CD4-positive, alpha-beta T cell treated with Interleukin-17A for 1 hour (primary cell): ENCODE measurements around the gene MBD3L1.
A peak's percentile ranks its signal among the peaks of the same experiment; 100 is the strongest.

ENCODE experiments used
- DNase-seq: peaks from one replicate; pipeline ENCODE4 v3.0.0-alpha.2; 2020

MBD3L1 gene

DNA sequence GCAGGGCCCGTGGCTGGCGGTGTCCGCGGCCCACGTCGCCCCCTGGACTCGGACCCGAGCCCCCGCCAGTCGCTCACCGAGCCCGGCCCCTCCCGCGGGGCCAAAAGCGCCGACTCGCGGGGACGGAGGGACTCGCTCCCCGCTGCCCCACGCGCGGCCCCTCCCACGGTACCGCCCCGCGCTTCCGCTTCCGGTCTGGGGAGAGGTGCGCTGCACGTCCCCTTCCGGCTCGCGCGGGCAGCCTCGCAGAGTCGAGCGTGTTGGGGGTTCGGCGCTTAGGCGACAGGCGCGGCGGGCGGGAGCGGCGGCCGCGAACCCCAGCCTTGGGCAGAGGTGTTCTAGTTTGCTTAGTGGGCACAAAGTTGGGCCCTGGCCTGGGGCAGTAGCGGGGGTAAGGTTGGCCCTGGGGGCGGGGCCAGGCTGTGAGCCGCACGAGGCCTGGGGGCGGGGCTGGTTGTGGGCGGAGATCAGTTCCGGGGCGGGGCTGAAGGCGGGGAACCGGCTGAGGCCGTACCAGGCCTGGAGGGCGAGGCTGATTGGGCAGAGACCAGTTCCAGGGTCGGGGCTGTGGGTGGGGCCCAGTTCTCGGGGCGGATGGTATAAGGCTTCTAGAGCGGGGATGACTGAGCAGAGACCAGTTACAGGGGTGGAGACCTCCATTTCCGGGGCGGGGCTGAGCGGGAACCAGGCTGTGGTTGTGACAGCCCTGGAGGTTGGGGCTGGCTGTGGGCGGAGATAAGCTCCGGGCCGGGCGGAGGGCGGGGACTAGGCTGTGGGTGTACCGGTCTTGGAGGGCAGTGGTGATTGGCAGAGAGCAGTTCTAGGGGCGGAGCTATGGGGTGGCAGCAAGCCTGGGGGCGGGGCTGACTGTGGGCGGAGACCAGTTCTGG lies at the start of gene MBD3L1, which contains the start of gene ZNF558:
Gene MBD3L1, plus strand, starts transcription at position 246 of the 890 bp plus-strand sequence. CDS start 10,302 bp downstream, outside the sequence.
Gene ZNF558, minus strand, starts transcription at position 173 of the 890 bp plus-strand sequence. CDS start 9,645 bp downstream, outside the sequence.
- DNase-seq: peak; percentile 100

DNA sequence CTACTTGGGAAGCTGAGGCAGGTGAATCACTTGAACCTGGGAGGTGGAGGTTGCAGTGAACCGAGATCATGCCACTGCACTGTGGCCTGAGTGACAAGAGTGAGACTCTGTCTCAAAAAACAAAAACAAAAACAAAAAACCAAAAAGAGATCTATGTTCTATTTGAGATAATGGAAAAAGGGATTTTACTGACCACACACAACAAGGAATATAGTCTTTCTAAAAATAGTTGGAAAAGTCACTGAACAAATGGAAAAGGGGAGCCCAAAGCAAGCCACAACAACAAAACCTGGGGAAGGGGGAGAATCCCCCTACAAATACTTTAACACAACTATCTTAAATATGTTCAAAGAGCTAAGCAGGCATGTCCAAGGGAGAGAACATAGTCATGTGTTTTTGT lies 37.4 kb upstream of the MBD3L1 start:
- DNase-seq: no peak

DNA sequence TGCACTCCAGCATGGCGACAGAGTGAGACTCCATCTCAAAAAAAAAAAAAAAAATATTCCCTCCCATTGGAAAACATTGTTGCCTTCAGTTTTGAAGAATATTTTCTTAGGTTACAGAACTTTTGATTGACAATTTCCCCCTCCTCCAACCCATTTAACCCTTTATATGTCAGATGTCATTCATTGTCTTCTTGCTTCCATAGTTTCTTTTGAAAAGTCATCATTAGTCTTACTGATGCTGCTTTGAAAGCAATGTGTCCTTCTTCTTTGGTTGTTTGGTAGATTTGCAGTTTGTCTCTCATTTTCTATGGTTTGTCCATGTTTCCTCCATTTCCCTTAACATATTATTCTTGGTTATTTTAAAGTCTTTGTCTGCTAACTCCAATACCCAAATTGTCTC lies 25.5 kb upstream of the MBD3L1 start:
- DNase-seq: no peak

DNA sequence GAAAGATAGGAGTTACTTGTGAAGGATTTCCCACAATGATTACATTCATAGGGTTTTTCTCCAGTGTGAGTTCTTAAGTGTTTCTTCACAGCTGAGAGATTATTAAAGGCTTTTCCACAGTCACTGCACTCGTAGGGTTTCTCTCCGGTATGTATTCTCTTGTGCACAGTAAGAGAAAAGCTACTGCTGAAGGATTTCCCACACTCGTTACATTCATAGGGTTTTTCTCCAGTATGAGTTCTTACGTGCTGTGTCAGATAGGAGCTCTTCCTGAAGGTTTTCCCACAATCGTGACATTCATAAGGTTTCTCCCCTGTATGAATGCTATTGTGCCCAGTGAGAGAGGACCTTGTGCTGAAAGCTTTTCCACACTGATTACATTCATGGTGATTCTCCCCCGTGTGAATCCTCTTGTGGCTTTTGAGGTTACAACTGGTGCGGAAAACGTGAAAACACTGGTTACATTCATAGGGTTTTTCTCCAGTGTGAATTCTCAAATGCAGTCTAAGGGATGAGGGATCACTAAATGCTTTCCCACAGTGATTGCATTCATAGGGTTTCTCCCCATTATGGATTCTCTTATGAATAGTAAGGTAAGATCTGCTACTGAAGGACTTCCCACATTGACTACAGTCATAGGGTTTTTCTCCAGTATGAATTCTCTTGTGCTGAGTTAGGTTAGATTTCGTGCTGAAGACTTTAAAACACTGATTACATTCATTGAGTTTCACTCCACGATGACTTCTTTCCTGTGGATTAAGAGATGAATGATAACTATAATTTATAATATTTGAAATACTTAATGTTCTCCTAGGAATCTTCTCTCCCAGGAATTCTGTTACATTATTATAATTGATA lies 20.6 kb upstream of the MBD3L1 start:
- DNase-seq: no peak

DNA sequence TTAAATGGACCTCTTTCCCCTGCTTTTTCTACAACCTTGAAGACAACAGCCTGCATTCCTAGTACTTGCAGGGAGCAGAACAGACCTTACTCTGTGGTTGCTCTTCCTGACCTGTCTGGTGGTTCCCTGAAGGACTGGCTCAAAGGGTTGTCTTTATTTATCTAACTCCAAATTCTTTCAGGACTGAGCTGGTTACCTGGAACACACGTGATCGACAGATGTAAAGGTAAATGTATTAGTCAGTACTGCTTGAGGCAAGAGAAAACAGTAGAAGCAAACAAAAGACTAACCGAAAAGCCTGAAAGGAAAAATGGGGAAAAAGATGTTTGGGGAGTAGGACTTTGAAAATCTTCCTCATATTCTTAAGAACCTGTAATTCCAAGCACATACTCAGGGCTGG lies 18.0 kb upstream of the MBD3L1 start:
- no peak for DNase-seq

DNA sequence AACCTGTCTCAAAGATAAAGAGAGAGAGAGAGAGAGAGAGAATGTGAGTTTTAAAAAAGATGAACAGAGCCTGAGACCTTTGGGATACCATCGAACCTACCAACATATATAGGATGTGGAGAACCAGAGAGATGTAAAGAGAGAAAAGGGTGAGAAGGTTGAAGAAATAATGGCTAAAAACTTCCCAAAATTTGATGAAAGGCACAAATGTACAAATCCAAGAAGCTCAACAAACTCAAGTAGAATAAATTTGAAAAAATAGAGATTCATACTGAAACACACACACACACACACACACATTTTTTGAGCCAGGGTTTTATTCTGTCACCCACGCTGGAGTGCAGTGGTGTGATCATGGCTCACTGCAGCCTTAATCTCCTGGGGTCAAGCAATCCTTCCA lies 16.4 kb upstream of the MBD3L1 start:
- DNase-seq: no peak

DNA sequence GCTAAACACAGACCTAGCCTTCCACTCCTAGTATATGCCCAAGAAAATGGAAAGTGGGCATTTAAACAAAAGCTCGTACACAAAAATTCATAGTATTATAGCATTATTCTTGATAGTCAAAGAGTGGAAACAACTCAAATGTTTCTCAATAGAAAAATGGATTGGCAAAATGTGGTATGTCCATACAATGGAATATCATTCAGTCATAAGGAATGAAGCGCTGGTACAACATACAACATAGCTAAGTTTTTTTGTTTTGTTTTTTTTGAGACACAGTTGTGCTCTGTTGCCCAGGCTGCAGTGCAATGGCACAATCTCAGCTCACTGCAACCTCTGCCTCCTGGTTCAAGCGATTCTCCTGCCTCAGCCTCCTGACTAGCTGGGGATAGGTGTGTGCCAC lies 11.9 kb upstream of the MBD3L1 start:
- no peak for DNase-seq

DNA sequence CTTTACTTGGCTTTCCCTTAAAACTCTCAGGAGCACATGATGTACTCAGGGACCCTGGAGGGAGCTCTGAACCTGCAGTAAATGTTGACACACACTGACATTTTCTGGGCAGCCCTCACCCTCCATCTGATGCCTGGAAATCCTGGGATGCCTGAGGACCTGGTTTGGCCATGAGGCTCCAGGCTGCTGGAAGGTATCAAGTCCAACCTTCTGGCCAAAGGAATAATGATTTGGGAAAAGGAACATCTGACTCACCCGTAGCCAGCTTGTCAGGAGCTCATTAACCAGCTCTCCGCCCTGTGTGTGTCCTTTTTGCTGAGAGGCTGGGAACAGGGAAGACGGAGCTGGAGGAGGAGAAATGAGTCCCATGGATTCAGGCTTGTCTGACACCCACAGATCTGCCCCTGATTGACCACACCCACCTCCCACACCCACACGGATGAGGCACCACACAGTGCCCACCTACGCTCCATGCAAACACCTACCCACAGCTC lies 10.4 kb upstream of the MBD3L1 start:
- no peak for DNase-seq

DNA sequence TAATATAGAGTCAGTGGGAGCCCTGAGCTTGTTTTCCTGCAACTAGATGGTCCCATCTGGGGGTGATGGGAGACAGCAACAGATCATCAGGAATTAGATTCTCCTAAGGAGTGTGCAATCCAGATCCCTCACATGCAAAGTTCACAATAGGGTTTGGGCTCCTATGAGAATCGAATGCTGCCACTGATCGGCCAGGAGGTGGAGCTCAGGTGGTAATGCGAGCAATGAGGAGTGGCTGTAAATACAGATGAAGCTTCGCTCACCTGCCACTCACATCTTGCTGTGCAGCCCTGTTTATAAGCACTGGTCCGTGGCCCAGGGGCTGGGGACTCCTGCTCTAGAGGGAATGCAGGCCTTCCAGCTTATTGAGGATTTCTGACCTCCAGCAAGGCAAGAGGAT lies 5.8 kb upstream of the MBD3L1 start:
- DNase-seq: no peak

DNA sequence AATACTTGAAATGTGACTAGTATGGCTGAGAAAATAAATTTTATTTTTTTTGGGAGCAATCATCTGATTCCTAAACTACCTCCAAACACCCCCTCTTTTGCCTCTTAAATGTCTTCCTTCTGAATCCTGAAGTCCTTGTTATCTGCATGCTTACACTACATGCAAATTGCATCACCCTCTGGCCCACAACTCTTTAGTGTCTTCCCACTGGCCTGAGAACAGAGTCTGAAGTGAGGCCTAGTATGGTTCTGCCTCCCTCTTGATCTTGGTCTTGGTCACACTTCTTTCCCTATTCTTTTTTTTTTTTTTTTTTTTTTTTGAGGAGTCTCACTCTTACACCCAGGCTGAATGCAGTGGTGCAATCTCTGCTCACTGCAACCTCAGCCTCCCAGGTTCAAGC lies 4.9 kb upstream of the MBD3L1 start:
- DNase-seq: no peak

DNA sequence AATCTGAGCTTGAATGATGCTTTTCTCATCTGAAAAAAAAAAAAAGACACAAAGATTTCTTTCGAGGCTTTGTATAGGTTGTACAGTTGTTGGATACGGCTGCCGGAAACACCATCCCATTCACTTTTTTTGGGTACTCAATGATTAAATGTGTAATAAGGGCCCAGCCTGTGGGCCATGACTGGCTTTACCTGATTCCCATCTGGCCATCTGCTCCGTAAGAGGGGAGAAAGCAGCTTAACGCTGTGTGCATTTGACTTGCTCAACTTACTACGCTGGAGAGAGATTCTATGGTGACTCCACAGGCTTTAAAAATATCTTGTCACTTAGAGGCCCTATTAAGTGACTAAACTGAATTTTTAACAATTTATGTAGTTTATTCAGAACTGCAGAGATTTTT lies 804 bp upstream of the MBD3L1 start:
- no peak for DNase-seq

DNA sequence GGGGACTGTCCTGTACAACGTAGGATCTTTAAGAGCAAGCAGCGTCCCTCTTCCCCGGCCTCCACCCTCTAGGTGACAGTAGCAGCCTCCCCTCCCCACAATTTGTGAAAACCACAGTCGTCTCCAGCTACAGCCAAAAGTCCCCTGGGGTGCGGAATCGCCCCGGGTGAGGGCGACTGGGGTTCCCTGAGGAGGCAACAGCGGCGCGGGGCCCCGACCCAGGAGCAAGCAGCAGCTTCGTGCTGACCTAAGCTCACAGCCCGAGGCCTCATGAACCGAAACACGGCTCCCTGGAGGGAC lies 395 bp upstream of the MBD3L1 start:
- DNase-seq: no peak

DNA sequence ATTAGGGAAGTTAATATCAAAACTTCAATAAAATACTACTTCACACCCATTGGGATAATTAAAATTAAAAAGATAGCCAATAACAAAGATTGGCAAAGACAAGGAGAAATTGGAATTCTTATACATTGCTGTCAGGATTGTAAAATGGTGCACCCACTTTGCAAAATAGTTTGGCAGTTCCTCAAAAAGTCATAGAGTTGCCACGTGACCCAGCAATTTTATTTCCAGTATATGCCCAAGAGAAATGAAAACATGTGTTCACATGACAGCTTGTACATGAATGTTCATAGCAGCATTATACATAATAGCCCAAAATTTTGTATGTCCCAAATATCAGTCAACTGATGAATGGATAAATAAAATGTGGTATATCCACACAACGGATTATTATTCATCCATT lies 3.3 kb downstream of the MBD3L1 start:
- no peak for DNase-seq

DNA sequence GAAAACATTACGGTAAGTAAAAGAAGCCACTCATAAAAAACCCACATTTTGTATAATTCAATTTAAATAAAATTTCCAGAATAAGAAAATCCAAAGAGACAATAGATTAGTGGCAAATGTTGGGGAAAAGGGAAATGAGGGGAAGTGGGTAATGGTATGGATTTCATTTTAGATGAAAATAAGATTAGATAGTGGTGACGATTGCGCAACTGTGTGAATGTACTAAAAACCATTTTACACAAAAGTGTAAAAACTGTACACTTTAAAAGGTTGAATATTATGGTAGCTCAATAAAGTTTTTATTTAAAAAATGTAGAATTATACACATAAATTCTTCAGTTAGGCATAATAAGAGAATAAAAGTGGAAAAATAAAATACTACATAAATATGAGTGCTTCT lies 3.7 kb downstream of the MBD3L1 start:
- DNase-seq: no peak

DNA sequence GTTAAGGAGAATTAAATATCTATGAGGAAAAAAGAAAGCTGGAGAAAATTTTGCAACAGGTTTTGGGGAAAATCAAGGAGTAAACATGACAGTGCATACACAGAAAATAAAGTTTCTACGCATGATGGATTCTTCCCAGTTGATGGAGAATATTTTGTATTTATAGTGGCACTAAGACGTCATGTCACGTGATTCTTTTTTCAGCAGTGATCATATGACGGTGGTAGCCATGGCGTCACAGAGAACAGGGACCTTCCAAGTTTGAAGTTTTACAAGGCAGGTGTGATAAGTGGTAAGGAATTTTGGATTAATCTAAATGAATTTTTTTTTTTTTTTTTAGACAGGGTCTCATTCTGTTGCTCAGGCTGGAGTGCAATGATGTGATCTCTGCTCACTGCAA lies 8.5 kb downstream of the MBD3L1 start:
- no peak for DNase-seq

DNA sequence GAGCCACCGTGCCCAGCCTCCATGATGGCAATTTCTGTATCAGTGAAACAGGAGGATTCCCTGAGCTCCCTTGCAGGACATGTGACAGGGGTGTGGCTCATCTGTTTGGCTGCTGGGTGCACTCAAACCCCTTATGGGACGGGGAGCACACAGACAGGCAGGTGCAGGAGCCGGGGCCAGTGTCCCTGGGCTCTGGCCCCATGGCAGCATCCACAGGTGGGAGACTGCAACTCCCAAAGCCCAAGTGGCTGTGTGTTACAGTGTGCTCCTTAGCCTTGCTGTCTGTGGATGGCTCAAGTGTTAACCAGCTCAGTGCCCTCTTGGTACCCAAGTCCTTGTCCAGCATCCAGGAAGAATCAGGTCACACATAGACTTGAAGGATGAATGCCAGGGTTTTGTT lies 14.6 kb downstream of the MBD3L1 start:
- no peak for DNase-seq

DNA sequence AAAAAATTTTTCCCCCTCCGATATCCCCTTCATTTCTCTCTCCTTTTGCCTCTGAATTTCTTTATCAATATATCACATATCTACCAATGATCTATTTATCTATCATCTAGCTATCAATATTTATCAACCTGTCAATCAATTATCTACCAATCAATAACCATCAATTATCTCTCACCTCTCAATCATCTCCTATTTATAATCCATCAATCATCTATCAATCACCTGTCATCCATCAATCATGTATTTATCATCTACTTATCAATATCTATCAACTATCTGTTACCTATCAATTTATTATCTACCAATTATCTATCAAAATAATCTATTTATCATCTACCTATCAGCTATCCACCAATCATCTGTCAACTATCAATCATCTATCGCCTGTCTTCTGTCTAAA lies 17.1 kb downstream of the MBD3L1 start:
- DNase-seq: no peak

DNA sequence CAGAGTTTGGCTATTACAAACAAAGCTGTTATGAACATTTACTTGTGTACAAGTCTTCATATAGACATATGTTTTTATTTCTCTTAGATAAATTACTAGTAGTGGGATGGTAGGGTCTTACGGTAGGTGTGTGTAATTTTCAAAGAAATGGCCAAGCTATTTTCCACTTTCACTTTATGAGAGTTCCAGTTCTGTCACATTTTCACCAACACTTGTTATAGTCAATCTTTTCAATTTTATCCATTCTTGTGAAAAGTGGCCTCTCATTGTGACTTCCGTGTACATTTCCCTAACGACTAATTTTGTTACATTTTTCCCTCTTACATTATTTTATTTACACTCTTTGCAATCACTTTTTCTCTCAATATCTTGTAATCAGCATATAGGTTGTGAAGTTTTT lies 18.3 kb downstream of the MBD3L1 start:
- DNase-seq: no peak

DNA sequence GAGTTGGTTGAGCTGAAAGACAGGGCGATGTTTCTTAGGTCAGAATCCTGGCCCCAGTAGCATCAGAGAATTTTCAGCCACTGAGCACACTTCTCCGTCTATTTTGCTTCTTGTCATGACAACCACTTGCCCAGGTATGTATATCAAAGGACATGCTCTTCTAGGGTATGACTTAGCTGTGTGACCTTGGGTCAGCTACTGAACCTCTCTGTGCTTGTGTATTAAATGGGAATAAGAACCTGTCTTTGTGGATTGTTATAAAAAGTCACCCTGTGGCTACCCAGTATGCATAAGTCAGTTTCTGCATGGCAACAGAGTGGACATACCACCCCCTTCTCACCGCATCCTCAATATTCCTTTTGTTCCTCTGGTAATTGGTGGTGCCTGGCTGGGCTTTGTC lies 26.1 kb downstream of the MBD3L1 start:
- no peak for DNase-seq

DNA sequence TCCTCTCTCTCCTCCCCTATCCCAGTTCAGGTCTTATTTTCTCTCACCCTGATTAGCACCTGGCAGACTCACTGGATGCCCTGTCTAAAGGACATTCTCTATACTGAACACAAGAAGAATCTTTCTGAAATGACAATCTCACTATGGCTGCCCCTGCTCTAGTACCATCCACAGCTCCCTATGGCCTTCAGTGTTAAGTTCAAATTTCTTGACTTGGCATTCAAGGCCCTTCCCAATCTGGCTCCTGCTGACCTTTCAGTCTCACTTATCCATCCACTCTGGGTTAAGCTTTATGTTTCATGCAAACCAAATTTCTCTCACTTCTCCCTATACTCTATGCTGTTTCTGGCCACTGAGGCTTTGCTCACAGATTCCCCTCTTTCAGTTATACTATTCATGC lies 34.2 kb downstream of the MBD3L1 start:
- DNase-seq: no peak

DNA sequence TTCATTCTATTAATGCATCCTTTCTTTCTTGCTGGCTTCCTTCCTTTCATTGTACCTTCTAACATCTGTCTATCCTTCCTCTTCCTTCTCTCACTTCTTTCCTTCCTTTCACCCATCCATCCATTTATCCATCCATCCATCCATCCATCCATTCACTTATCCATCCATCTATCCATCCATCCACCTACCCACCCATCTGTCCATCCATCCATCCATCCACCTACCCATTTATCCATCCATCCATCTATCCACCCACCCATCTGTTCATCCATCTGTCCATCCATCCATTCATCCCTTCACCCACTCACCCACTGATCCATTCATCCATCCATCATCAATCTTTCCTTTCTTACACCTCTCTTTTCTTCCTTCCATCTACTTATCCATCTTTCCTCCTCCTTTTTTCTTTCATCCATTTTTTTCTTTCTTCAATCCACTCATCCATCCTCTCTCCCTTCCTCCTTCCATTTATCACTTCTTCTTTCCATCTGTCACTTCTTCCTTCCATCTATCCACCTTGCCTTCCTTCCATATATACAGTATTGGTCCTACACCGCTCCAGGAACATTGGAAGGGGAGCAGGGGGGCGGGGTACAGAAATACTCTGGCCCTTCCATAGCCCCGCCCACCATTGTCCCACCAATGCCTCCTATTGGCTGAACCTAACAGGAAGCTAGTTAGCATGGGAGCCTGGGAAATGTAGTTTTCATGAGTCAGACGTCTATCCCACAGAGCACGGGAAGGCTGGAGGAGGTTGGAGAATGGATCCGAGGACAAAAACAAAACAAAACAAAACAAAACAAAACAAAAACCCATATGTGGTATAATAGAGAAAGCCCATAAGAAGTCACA lies 45.9 kb downstream of the MBD3L1 start:
- DNase-seq: no peak

DNA sequence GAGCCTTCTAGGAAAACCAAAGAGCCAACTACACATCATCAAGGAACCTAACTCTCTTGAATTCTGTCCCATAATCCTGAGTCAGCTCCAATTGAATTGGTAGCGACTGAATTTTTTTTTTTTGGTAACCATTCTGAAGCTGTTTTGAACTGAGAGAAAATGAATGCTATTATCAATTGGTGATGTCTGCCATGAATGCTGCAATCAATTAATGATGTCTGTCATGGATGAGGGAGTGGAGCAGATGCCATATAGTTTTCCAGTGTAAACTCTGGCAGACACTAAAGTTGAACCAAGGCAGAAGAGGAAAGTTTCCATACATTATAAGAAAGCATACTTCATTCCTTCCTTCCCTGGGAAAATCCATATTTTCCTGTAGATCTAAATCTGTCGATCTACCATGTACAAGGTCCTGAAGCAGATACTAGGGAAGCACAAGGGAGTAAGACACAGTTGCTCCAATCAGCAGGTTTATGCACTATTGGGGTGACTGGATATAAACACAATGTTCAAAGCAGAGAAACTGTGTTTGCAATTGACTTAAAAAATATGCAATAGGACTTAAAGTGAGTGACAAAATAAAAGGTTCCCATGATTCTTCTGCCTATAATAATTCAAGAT lies 48.8 kb downstream of the MBD3L1 start:
- no peak for DNase-seq

DNA sequence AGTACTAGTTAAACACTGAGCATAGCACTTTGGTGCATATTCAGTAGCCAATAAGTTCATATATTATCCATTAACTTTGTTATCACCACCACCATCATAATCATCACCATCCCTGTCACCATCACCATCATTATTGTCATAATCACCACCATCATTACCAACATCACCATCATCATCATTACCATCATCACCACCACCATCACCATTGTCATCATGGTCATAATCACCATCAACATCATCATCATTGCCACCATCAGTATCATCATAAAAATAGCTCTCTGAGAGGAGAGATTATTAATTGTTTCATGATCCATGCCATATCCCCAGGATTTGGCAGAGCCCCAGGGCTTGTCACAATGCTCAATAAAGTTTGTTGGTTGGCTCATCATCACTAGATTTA lies 49.3 kb downstream of the MBD3L1 start:
- DNase-seq: no peak
